NCI-H2196 (cell line): ENCODE results near the gene FAAP20.

Experiments used
- DNase-seq: peaks from one replicate; lab custom pipeline; 2025; ENCODE audit not compliant: unreplicated experiment; lab: John Stamatoyannopoulos, UW

FAAP20 gene

GRCh38 chr1:2197707-2198165, 3.2 kb upstream of the FAAP20 start:
- DNase-seq: no peak

- no peak for DNase-seq
These were observed 2.5 kb upstream of the FAAP20 start for GRCh38 chr1:2196901-2197638.

GRCh38 chr1:2195785-2196184, 1.2 kb upstream of the FAAP20 start:
- no peak for DNase-seq

DNA sequence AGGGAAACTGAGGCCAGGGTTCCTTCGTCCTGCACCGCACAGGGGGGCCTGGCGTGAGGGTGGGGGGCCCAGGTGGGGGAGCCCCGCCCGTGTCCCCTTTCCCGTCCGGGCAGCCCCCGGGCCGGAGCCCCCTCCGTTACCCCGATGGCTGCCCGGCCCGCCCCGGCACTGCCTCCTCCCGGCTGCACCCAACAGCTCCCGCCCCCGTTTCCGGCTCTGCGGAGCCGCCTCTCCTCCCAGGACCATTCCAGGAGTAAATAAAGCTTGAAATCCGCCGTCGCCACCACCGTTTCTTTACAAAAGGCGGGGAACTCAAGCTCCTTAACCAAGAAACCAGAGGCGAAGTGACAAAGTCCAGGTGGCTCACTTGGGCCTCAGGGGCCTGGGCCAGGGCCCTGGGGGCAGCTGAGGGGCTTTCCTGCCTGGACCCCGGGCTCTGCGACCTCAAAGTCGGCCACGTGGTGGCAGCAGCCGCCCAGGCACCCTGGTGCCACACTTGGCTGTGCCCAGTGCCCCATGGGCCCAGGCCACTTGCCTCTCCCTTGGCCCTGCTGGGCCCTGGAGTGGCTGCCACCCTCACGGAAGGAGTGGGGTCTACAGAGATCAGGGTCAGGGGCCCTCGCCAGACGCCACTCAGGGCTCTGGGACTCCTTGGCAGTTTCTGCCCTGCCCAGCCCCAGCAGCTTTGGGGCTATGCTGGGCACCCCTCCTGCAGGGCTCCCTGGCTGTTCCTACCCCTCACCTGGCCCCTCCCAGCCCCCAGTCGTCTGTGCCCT, 514 bp upstream of the FAAP20 start:
- peak; percentile 91 for DNase-seq

DNA sequence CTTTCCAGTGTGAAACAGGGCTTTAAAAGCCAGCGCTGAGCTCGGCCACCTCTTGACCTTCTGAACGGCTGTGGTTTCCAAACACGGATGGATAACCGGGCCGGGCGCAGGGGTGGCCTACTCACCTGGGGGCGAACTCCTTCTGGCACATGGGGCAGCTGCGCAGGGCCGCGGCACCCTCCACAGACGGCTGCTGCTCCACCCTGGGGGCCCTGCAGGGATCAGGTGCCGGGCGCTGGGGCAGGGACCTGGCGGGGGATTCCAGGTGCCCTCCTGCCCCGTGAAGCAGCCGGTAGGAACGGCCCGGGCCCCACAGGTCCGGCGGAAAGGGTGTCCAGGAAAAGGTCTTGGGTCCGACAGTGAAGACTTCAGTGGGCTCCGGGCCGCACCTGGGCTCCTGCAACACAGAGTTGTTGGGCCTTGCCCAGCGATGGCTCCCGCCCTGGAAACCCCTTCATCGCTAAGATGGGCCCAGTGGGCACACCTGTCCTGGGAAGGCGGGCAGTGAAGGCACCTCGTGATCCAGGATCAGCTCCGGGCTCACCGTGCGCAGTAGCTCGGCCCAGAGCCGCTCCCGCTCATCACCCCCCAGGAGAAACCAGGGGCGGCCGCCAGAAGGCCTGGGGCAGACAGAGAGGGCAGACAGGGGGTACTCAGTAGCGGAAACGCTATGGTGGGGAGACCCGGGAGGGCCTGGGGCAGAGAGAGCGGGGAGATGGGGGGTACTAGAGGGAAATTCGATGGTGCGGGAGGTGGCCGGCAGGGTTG, 874 bp downstream of the FAAP20 start:
- no peak for DNase-seq

- no peak for DNase-seq
These were observed 2.3 kb downstream of the FAAP20 start for GRCh38 chr1:2192031-2192995.

DNA sequence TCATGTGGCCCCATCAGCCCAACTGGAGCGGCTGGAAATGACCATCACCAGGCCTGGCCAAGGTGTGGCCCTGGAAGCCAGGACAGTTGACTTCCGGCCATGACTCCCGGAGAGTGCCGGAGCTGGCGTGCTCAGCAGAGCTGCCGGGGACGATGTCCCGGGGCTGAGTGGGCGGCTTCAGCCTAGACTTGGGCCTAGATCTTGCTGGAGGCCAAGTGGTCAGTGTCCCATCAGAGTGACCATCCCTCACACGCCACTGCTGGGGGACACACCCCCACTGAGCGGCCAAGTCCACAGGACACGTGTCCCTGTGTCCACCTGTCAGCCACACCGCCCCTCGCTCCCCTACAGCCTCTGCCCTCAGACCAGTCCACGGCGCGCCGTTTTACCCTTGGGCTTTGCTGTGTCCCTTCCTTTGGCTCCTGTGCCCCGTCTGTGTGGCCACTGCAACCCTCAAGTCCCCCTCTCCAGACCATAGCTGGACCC, 4.0 kb downstream of the FAAP20 start:
- DNase-seq: no peak

DNA sequence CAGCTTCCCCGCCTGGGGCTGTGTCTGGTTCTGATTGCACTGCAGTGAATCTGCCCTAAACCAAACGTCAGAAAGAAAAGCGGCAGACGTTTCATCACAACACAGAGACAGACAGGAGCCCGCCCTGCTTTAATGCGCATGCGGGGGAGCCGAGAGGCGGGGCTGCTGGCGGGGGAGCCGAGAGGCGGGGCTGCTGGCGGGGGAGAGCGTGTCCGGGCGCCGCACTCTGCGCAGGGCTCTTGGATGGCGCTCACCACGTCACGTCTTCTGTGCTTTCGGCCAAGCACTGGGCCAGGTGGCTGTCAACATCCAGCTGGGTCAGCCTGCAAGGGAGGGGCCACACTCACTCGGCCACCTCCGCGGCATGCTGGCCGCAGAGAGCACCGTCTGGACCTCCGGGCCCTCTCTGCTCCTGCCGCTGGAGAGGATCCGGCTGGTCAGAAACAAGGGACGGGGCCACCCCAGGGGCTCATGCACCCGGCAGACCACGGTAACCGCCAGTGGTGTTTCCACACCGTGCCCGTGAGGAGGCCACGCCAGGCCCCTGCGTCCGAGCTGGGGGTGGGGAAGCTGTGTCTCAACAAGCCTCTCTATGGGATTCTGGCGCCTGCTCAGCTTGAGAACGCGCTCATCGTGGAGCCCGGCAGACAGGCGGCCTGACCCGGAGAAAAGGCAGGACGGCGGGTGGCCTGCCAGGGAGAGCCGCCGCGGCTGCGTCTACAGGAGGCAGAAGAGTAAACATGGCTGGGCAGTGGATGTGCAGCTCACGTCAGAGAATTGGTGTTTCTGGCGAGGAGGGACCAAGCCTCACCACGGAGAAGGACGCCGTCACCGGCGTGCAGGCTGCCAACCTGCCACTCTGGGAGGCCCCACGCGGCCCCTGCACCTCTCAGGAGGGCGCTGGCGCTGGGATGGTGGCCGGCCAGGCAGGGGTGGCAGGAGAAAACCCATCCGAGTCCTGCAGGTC, 4.8 kb downstream of the FAAP20 start:
- peak; percentile 95 for DNase-seq

- no peak for DNase-seq
These were observed 6.2 kb downstream of the FAAP20 start for GRCh38 chr1:2188336-2188735.

DNA sequence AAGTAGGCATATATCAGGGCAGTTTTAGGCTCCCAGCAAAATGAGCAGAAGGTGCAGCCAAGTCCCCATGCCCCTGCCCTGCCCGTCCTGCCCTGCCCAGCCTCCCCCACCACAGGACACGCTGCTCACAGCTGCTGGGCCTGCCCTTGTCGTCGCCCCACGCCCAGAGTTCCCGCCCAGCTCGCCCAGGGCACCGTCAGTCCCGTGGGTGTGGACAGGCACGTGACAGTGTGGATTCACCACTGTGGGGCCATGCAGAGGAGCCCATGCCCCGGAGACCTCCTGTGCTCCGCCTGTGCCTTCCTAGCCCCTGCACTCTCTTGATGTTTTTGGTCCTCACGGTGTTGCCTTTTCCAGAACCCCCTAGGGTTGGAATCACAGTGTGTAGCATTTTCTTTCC, 7.0 kb downstream of the FAAP20 start:
- DNase-seq: no peak

DNA sequence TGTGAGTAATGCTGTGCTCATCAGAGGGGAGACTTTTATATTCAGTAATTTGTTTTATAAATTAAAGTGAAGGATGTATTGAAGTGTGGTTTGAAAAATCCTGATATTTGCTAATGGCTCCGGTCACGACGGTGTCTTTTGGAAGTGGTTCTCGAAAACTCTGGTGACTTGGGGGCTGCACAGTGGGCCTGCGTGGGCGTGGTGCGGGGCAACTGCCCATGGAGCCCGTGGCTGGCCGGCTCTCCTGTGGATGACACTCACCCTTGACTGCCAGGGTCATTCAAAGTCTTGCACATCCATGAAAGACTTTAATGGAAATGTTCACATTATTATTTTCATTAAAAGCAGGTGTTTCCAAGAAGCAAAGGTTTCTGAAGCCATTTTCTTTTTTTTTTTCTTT, 7.7 kb downstream of the FAAP20 start:
- DNase-seq: no peak

GRCh38 chr1:2185880-2186855, 8.4 kb downstream of the FAAP20 start:
- no peak for DNase-seq

GRCh38 chr1:2184934-2185333, 9.6 kb downstream of the FAAP20 start:
- no peak for DNase-seq

GRCh38 chr1:2184531-2184930, 10.0 kb downstream of the FAAP20 start:
- DNase-seq: no peak

- DNase-seq: no peak
These were observed 10.6 kb downstream of the FAAP20 start for GRCh38 chr1:2183937-2184334.

DNA sequence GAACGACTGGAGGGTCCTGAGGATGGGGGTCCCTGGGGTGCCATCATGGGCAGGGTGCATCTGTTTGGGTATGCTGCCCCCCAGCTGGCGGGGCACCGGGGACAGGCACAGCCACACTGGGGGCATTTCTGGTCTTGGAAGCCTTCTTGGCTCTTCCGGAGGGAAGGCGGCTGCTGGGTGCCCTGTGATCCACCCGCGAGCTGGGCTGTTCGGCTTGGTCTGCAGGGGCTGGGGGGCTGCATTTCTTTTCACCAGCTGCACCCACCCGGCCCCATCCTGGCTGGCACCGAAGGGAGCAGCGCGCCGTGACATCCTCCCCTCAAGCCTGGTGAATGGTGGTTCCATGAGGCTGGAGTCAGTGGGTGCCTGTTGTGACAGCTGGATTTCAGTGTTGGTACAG, 12.2 kb downstream of the FAAP20 start:
- DNase-seq: no peak

GRCh38 chr1:2181752-2182151, 12.8 kb downstream of the FAAP20 start:
- no peak for DNase-seq

GRCh38 chr1:2181271-2181670, 13.3 kb downstream of the FAAP20 start:
- DNase-seq: no peak
